Panc1 (cell line): Measurements from ENCODE around the gene HEPACAM2.

Experiments used
- CTCF ChIP-seq: fragments of 450-650 bp; IDR thresholded peaks from 2 replicates; pipeline ENCODE4 v1.5.1; 2017; ENCODE audit warnings: mild to moderate bottlenecking
- POLR2AphosphoS5 ChIP-seq: IDR thresholded peaks from 2 replicates; pipeline ENCODE4 v1.6.1; 2012; ENCODE audit warnings: mild to moderate bottlenecking, low read depth, low read length, moderate library complexity
- SIN3A ChIP-seq: IDR thresholded peaks from 2 replicates; pipeline ENCODE4 v1.6.1; 2012; ENCODE audit warnings: low read depth, mild to moderate bottlenecking, low read length, moderate library complexity, borderline replicate concordance; ENCODE audit not compliant: insufficient read depth

- no peak for TF ChIP-seq CTCF
- no peak for TF ChIP-seq SIN3A
- no peak for TF ChIP-seq POLR2AphosphoS5
Observed at GRCh38 chr7:93188870-93189634, 37.2 kb downstream of the HEPACAM2 start.
